HEK293T (cell line): ENCODE results near the gene MAGI2.
A peak's percentile ranks its signal among the peaks of the same experiment; 100 is the strongest.
"Not testable (repeated sequence)": the region's sequence is repeated elsewhere in the genome, so short reads cannot be mapped to it uniquely, and the experiment has no call there.

ENCODE experiments used
- CTCF ChIA-PET: fragments of 350-600 bp; formaldehyde crosslinking; extraction: SDS; loops from one replicate; lab custom pipeline; 2021; ENCODE audit warnings: antibody characterized with exemption, inconsistent platforms; lab: Yijun Ruan, JAX
- POLR2A ChIA-PET: fragments of 350-600 bp; formaldehyde crosslinking; extraction: SDS; loops from one replicate; lab custom pipeline; 2020; ENCODE audit warnings: antibody characterized with exemption, inconsistent platforms; lab: Yijun Ruan, JAX
- DNase-seq: peaks from one replicate; pipeline ENCODE4 v3.0.0; 2012; ENCODE audit warnings: mixed read lengths; ENCODE audit errors: extremely low spot score
- ARNT ChIP-seq: fragments of 450-650 bp; IDR thresholded peaks from 2 replicates; pipeline ENCODE4 v1.6.1; 2017; ENCODE audit warnings: mild to moderate bottlenecking
- BHLHE40 ChIP-seq: fragments of 450-650 bp; IDR thresholded peaks from 2 replicates; pipeline ENCODE4 v1.6.1; 2016; ENCODE audit warnings: mild to moderate bottlenecking, moderate library complexity, borderline replicate concordance
- CTBP1 ChIP-seq: fragments of 450-650 bp; IDR thresholded peaks from 2 replicates; pipeline ENCODE4 v1.6.1; 2016; ENCODE audit warnings: borderline replicate concordance
- ELF4 ChIP-seq: fragments of 450-650 bp; IDR thresholded peaks from 2 replicates; pipeline ENCODE4 v1.6.1; 2017; ENCODE audit warnings: antibody characterized with exemption
- FOXA1 ChIP-seq: fragments of 450-650 bp; IDR thresholded peaks from 2 replicates; pipeline ENCODE4 v1.6.1; 2016; ENCODE audit warnings: mild to moderate bottlenecking
- FOXK2 ChIP-seq: fragments of 450-650 bp; IDR thresholded peaks from 2 replicates; pipeline ENCODE4 v1.6.1; 2016; ENCODE audit warnings: mild to moderate bottlenecking
- FOXM1 ChIP-seq: fragments of 450-650 bp; IDR thresholded peaks from 2 replicates; pipeline ENCODE4 v1.6.1; 2017; ENCODE audit warnings: mild to moderate bottlenecking, borderline replicate concordance
- HDGF ChIP-seq: fragments of 450-650 bp; IDR thresholded peaks from 2 replicates; pipeline ENCODE4 v1.6.1; 2017; ENCODE audit warnings: antibody characterized with exemption, borderline replicate concordance
- L3MBTL2 ChIP-seq: fragments of 450-650 bp; conservative IDR thresholded peaks from 2 replicates; pipeline ENCODE4 v1.6.1; 2016; ENCODE audit warnings: mild to moderate bottlenecking
- LEF1 ChIP-seq: fragments of 450-650 bp; IDR thresholded peaks from 2 replicates; pipeline ENCODE4 v1.6.1; 2017; ENCODE audit warnings: mild to moderate bottlenecking, borderline replicate concordance
- NFRKB ChIP-seq: fragments of 450-650 bp; IDR thresholded peaks from 2 replicates; pipeline ENCODE4 v1.6.1; 2016; ENCODE audit warnings: mild to moderate bottlenecking, moderate library complexity
- SP1 ChIP-seq: fragments of 450-650 bp; IDR thresholded peaks from 2 replicates; pipeline ENCODE4 v1.6.1; 2017
- SUZ12 ChIP-seq: fragments of 450-650 bp; IDR thresholded peaks from 2 replicates; pipeline ENCODE4 v1.6.1; 2016; ENCODE audit warnings: mild to moderate bottlenecking
- TARDBP ChIP-seq: fragments of 450-650 bp; IDR thresholded peaks from 2 replicates; pipeline ENCODE4 v1.6.1; 2016
- ZNF384 ChIP-seq: fragments of 450-650 bp; IDR thresholded peaks from 2 replicates; pipeline ENCODE4 v1.6.1; 2016
- TF ChIP-seq, protein P1 (sequence below): fragments of 450-650 bp; IDR thresholded peaks from 2 replicates; pipeline ENCODE4 v1.6.1; 2016

The MAGI2 gene

DNA sequence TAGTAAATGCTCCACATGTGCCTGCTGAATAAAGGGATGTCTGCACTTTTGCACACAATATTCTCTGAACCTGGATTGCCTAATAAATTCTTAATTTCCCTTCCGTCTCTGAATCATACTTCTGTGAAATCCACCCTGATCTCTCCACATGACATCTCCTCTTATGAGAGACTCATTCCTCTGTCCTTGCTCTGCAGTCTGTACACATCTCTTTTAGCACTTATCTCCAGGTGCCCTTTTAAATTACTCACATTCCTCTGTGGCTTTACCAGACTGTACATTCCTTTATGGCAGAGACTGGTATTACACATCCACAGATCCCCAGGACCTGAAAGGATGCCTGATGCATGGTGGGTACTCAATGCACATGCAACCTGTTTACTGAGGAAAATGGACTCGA is 1127.3 kb downstream of the MAGI2 start:
- TF ChIP-seq NFRKB (no peak), HDGF (no peak), ARNT (no peak), FOXM1 (no peak), ZNF384 (no peak), BHLHE40 (no peak), TARDBP (no peak), L3MBTL2 (no peak), FOXK2 (no peak), SP1 (no peak), SUZ12 (no peak), FOXA1 (no peak), CTBP1 (no peak)
- TF ChIP-seq, protein P1, sequence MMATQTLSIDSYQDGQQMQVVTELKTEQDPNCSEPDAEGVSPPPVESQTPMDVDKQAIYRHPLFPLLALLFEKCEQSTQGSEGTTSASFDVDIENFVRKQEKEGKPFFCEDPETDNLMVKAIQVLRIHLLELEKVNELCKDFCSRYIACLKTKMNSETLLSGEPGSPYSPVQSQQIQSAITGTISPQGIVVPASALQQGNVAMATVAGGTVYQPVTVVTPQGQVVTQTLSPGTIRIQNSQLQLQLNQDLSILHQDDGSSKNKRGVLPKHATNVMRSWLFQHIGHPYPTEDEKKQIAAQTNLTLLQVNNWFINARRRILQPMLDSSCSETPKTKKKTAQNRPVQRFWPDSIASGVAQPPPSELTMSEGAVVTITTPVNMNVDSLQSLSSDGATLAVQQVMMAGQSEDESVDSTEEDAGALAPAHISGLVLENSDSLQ = no peak
- DNase-seq = no peak
- CTCF ChIA-PET = no interaction called here
- POLR2A ChIA-PET = no interaction called here

DNA sequence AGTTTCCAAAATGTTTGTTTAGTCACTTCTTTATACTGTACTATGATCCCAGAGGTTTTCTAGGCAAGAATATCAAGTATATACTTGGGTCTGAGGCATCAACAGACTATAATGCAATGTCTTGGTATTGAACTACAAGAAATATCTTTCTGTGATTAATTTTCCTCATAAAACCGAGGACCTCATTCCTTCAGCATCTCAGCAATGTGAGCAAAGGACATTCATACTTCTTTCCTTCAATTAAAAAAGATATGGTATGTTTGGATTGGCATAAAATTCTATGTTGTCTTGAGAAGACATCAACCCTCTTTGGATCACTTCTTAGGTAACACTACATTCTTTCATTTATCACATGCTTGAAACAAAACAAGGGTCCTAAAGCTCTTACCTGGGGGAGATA is 1130.3 kb downstream of the MAGI2 start:
- TF ChIP-seq CTBP1 (no peak), NFRKB (no peak), FOXK2 (no peak), BHLHE40 (no peak), HDGF (no peak), SUZ12 (no peak), ELF4 (no peak), FOXA1 (no peak), FOXM1 (no peak), L3MBTL2 (no peak), LEF1 (no peak), ARNT (no peak), SP1 (no peak), ZNF384 (no peak), TARDBP (no peak)
- TF ChIP-seq, protein P1 = no peak
- CTCF ChIA-PET = no interaction called here

DNA sequence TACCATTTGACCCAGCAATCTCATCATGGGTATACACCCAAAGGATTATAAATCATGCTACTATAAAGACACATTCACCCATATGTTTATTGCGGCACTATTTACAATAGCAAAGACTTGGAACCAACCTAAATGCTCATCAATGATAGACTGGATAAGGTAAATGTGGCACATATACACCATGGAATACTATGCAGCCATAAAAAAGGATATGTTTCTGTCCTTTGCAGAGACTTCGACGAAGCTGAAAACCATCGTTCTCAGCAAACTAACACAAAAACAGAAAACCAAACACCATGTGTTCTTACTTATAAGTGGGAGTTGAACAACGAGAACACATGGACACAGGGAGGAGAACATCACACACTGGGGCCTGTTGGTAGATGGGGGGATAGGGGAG is 1131.2 kb downstream of the MAGI2 start:
- POLR2A ChIA-PET, DNase-seq, CTCF ChIA-PET: not testable (repeated sequence)

More for the DNA sequence above, 1130.3 kb downstream of the MAGI2 start:
- POLR2A ChIA-PET = no interaction called here
- DNase-seq = no peak

DNA sequence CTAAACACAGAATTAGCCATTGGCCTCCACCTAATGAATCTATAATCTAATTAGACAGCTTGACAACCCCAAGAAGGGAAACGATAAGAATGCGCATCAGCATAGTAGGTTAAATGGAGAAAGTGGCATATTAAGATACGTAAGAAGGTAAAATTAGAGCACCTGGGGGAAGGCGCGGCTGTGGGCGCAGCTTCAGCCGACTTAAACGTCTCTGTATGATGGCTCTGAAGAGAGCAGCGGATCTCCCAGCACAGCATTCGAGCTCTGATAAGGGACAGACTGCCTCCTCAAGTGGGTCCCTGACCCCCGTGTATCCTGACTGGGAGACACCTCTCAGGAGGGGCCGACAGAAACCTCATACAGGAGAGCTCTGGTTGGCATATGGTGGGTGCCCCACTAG is 1136.1 kb downstream of the MAGI2 start:
- POLR2A ChIA-PET = no interaction called here
- DNase-seq = no peak
- CTCF ChIA-PET = no interaction called here
- TF ChIP-seq NFRKB = no peak
- TF ChIP-seq CTBP1 = no peak
- TF ChIP-seq HDGF = no peak
- TF ChIP-seq SUZ12 = no peak
- no peak for TF ChIP-seq L3MBTL2
- no peak for TF ChIP-seq BHLHE40
- TF ChIP-seq FOXA1 = no peak
- no peak for TF ChIP-seq ZNF384
- no peak for TF ChIP-seq FOXM1
- TF ChIP-seq FOXK2 = no peak
- no peak for TF ChIP-seq ELF4
- TF ChIP-seq ARNT = no peak

DNA sequence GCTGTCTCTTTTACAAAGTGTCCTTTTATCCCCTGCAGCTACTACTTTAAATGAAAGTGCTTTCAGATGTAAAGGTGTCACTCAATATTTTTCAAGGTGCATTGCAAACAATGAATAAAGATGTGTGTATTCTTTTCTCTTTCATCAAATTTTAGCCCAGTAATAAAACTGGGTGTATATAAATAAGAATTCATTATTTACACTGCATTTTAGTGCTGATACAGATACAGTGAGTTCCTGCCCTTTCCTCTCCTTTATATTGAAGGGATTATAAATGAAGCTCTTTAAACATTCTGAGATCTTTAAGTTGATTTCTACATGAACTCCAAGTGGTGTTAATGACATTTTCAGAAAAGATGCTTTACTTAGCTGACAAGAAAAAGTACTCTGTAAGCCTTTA is 1137.4 kb downstream of the MAGI2 start:
- no peak for DNase-seq
- POLR2A ChIA-PET = no interaction called here
- CTCF ChIA-PET = no interaction called here
- no peak for TF ChIP-seq L3MBTL2
- TF ChIP-seq, protein P1 = 0 out of 2 replicates have a peak, but pooled peaks have one; percentile 23

DNA sequence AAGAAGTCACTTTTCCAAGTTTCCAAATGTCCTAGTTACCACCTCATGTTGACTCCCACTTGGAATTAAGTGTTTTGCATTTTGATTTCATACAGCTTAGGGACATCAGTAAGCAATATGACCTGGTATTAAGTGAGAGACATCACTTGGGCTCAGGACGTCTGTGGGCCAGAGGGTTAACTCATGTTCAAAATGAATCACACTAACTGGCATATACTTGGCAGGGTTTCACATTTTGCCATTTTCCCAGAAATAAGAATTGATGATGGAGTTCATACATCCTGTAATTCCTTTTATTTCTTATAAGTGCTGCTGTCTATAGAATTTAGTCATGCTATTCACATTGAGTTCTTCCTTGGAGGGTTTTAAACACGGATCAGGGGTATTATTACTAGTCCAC is 1138.3 kb downstream of the MAGI2 start:
- no peak for TF ChIP-seq HDGF
- TF ChIP-seq L3MBTL2 = no peak
- no peak for TF ChIP-seq ZNF384
- no peak for TF ChIP-seq FOXK2
- no peak for DNase-seq
- CTCF ChIA-PET = no interaction called here
- POLR2A ChIA-PET = no interaction called here

DNA sequence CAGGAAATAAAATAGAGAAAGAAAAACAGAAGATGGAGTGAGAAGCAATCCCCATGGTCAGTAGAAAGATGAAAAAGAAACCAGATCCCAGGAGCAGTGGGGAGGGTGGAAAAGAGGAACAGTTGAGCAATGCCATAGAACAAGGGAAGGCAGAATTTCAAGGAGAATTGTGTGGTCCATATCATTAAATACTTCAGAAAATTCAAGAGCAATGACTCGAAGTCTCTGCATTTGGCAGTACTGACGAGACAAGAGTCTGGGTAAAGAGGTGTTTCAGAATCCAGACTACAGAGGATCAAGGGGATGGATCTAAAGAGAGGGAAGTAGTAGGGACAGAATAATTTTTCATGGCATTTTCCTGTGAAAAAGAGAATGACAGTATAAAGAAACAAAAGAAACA is 1142.3 kb downstream of the MAGI2 start:
- no peak for DNase-seq
- TF ChIP-seq ZNF384 (no peak), LEF1 (no peak)
- TF ChIP-seq, protein P1 = no peak
- CTCF ChIA-PET = interaction anchor here (0.6 kb wide), 1 partner anchor 48 kb away, joined by 4 read pairs; no protein-coding TSS in a partner anchor
- POLR2A ChIA-PET = no interaction called here
